ENCODE results near the gene COX19. TPM values are rescaled to one million over a fixed set of nuclear protein-coding genes. Genes with fewer than 3 reads are reported as not detected.
A peak's percentile ranks its signal among the peaks of the same experiment; 100 is the strongest.

The COX19 gene
- total and polyA plus RNA-seq, 7 donors = 5.1 to 12.7 (median 9.2) TPM

GRCh38 chr7:981793-982510 is 6.6 kb upstream of the COX19 start:
- no peak overlapping the region for H3K4me3 ChIP-seq
- H3K36me3 ChIP-seq = no peaks in the 10 kb centered on the region
- H3K9me3 ChIP-seq = no peaks in the 10 kb centered on the region
- no peak for DNase-seq
- intact Hi-C loops (cut with DNase I) = no loop called here
- H3K27ac ChIP-seq = no peak overlapping the region
- peaks cover 16 to 51% (median 29%) of the 10 kb centered on the region in 3 donors for H3K27me3 ChIP-seq
- no peak for TF ChIP-seq EP300 (IDR thresholded peaks at IDR 0.05)
- no peak for TF ChIP-seq POLR2A (IDR thresholded peaks at IDR 0.05)
- 38 to 72% methylated on average over 19 of the region's 19 CpGs for WGBS, 2 donors
- peaks cover 0 to 4% (median 0%) of the 10 kb centered on the region in 4 donors for H3K4me1 ChIP-seq

DNA sequence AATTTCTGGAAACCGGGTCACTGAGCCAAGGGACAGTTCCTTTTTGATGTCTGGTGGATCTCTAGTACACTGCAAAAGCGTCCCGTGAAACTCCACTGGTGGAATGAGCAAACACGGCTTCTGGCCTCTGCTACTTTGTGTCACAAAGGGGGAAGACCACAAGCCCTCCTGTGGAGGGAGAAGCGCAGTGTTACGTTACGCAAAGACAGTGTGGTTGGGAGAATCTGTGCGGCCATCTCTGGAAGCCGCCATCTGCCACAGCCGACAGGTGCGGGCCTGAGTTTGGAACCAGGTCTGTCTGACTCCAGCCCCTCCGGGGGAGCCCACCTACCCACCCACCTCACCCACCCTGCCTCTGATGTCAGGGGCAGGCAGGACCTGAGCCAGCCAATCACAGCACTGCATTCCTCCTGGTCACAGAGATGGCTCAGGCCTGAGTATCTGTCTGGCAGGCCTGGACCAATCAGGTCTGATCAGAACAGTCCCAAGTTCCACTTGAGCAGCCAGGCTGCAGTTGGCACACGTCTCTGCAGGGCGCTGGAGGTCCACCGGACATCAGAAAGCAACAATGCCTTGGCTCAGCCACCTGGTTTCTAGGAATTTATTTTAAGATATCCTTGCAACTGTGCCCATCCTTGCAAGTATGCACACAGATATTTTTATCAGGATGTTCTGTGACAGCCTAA is 4.7 kb upstream of the COX19 start:
- Histone ChIP-seq H3K4me1 (peaks cover 0 to 11% (median 7%) of the 10 kb centered on the region in 4 donors), H3K27me3 (peaks cover 16 to 31% (median 29%) of the 10 kb centered on the region in 3 donors), H3K27ac (no peak overlapping the region), H3K9me3 (no peaks in the 10 kb centered on the region), H3K36me3 (no peaks in the 10 kb centered on the region), H3K4me3 (no peak overlapping the region)
- WGBS, 2 donors = 73% methylated on average over 15 of the region's 15 CpGs
- intact Hi-C loops (cut with DNase I) = no loop called here
- DNase-seq = no peak
- TF ChIP-seq CTCF (IDR thresholded peaks at IDR 0.05) (no peak), EP300 (IDR thresholded peaks at IDR 0.05) (no peak)

DNA sequence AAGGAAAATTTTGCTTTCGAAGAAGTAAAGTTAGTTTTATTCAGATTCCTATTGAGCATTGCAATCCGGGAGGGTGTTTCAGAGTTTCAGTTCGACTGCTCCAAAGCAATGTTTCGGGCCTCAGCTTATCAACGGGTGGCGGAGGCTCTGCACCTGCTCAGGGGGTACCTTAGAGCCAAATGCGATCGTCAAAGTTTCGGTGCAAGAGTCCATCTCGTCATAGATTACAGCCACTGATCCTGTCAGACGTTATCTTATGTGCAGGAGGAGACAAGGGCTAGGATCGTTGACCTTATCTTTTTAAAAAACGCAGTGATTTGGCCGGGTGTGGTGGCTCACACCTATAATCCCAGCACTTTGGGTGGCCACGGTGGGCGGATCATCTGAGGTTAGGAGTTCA is 3.8 kb upstream of the COX19 start:
- no peaks in the 10 kb centered on the region for H3K9me3 ChIP-seq
- no peak overlapping the region for H3K27ac ChIP-seq
- H3K36me3 ChIP-seq = no peaks in the 10 kb centered on the region
- TF ChIP-seq POLR2AphosphoS5 (IDR thresholded peaks at IDR 0.05) (no peak), POLR2A (IDR thresholded peaks at IDR 0.05) (no peak), CTCF (IDR thresholded peaks at IDR 0.05) (no peak), EP300 (IDR thresholded peaks at IDR 0.05) (no peak)
- WGBS, 2 donors = 58 to 81% methylated on average over 16 of the region's 16 CpGs
- H3K4me1 ChIP-seq = peaks cover 0 to 17% (median 14%) of the 10 kb centered on the region in 4 donors
- peaks cover 9 to 23% (median 21%) of the 10 kb centered on the region in 3 donors for H3K27me3 ChIP-seq
- DNase-seq = no peak
- intact Hi-C loops (cut with DNase I) = no loop called here
- H3K4me3 ChIP-seq = no peak overlapping the region

- TF ChIP-seq EP300 (IDR thresholded peaks at IDR 0.05) (no peak), CTCF (IDR thresholded peaks at IDR 0.05) (no peak), POLR2A (IDR thresholded peaks at IDR 0.05) (no peak), POLR2AphosphoS5 (IDR thresholded peaks at IDR 0.05) (no peak)
- DNase-seq = no peak
- H3K4me1 ChIP-seq = peaks cover 0 to 23% (median 20%) of the 10 kb centered on the region in 4 donors
- intact Hi-C loops (cut with DNase I) = no loop called here
- peak overlapping the region in 1 of 4 donors; percentile 94 for H3K27ac ChIP-seq
- peaks cover 0 to under 1% (median 0%) of the 10 kb centered on the region in 4 donors for H3K36me3 ChIP-seq
- WGBS, 2 donors = 57 to 82% methylated on average over 24 of the region's 24 CpGs
- H3K27me3 ChIP-seq = peaks cover 4 to 17% (median 15%) of the 10 kb centered on the region in 3 donors
- H3K9me3 ChIP-seq = no peaks in the 10 kb centered on the region
- H3K4me3 ChIP-seq = no peak overlapping the region
Observed at GRCh38 chr7:978416-979091, 3.2 kb upstream of the COX19 start.

- peak overlapping the region in 1 of 4 donors; percentile 94 for H3K27ac ChIP-seq
- intact Hi-C loops (cut with DNase I) = no loop called here
- TF ChIP-seq EP300 (IDR thresholded peaks at IDR 0.05) (no peak), POLR2A (IDR thresholded peaks at IDR 0.05) (no peak), POLR2AphosphoS5 (IDR thresholded peaks at IDR 0.05) (no peak), CTCF (IDR thresholded peaks at IDR 0.05) (no peak)
- H3K36me3 ChIP-seq = peaks cover 0 to 5% (median 2%) of the 10 kb centered on the region in 4 donors
- peaks cover 2 to 11% (median 9%) of the 10 kb centered on the region in 3 donors for H3K27me3 ChIP-seq
- H3K9me3 ChIP-seq = no peaks in the 10 kb centered on the region
- H3K4me1 ChIP-seq = peaks cover 0 to 26% (median 25%) of the 10 kb centered on the region in 4 donors
- WGBS, 2 donors = 17 to 58% methylated on average over 7 of the region's 7 CpGs
- no peak for DNase-seq
- H3K4me3 ChIP-seq = no peak overlapping the region
Observed at GRCh38 chr7:978049-978346, 2.6 kb upstream of the COX19 start.
